BE2C (cell line): ENCODE data around the gene ZSCAN12.
A peak's percentile ranks its signal among the peaks of the same experiment; 100 is the strongest.

ENCODE experiments used
- DNase-seq: peaks from one replicate; pipeline ENCODE4 v3.0.0-alpha.2; 2020
- H3K27me3 ChIP-seq: fragments of 250-450 bp; sonication (Bioruptor Pico); 2 replicates; pipeline ENCODE4 v1.5.1; 2020; ENCODE audit warnings: mild to moderate bottlenecking
- H3K36me3 ChIP-seq: fragments of 250-450 bp; sonication (Bioruptor Pico); 2 replicates; pipeline ENCODE4 v1.5.1; 2020; ENCODE audit warnings: mild to moderate bottlenecking
- H3K4me1 ChIP-seq: fragments of 250-450 bp; sonication (Bioruptor Pico); 2 replicates; pipeline ENCODE4 v1.5.1; 2020
- H3K4me3 ChIP-seq: 2 replicates; pipeline ENCODE4 v1.5.1; 2011; ENCODE audit warnings: low read depth, low read length
- H3K9me3 ChIP-seq: fragments of 250-450 bp; sonication (Bioruptor Pico); 2 replicates; pipeline ENCODE4 v1.5.1; 2020
- CTCF ChIP-seq: IDR thresholded peaks from 2 replicates; pipeline ENCODE4 v1.5.1; 2012; ENCODE audit warnings: mild to moderate bottlenecking, low read depth, low read length

ZSCAN12 gene

GRCh38 chr6:28442586-28442985 is 43.0 kb upstream of the ZSCAN12 start:
- Histone ChIP-seq H3K4me3 (peak overlapping the region; percentile 93), H3K27me3 (peaks cover 3% of the 10 kb centered on the region; the same call in 1 of the 2 replicates), H3K9me3 (no peaks in the 10 kb centered on the region; the same call in 1 of the 2 replicates), H3K36me3 (no peaks in the 10 kb centered on the region), H3K4me1 (no peaks in the 10 kb centered on the region)
- DNase-seq: no peak
- TF ChIP-seq CTCF: no peak

- Histone ChIP-seq H3K36me3 (no peaks in the 10 kb centered on the region), H3K4me3 (no peak overlapping the region), H3K27me3 (no peaks in the 10 kb centered on the region), H3K9me3 (no peaks in the 10 kb centered on the region), H3K4me1 (no peaks in the 10 kb centered on the region)
- no peak for DNase-seq
- no peak for TF ChIP-seq CTCF
Observed at GRCh38 chr6:28436404-28436803, 36.9 kb upstream of the ZSCAN12 start.

GRCh38 chr6:28433119-28433518 is 33.6 kb upstream of the ZSCAN12 start:
- DNase-seq: no peak
- H3K9me3 ChIP-seq: no peaks in the 10 kb centered on the region
- no peaks in the 10 kb centered on the region for H3K4me1 ChIP-seq
- no peak for TF ChIP-seq CTCF
- no peak overlapping the region for H3K4me3 ChIP-seq
- H3K36me3 ChIP-seq: no peaks in the 10 kb centered on the region
- no peaks in the 10 kb centered on the region for H3K27me3 ChIP-seq

GRCh38 chr6:28429781-28430180 is 30.2 kb upstream of the ZSCAN12 start:
- no peaks in the 10 kb centered on the region for H3K4me1 ChIP-seq
- no peaks in the 10 kb centered on the region for H3K36me3 ChIP-seq
- no peaks in the 10 kb centered on the region for H3K9me3 ChIP-seq
- no peak overlapping the region for H3K4me3 ChIP-seq
- TF ChIP-seq CTCF: no peak
- no peaks in the 10 kb centered on the region for H3K27me3 ChIP-seq
- no peak for DNase-seq

GRCh38 chr6:28425944-28426541 is 26.5 kb upstream of the ZSCAN12 start:
- no peaks in the 10 kb centered on the region for H3K36me3 ChIP-seq
- DNase-seq: no peak
- no peaks in the 10 kb centered on the region for H3K9me3 ChIP-seq
- H3K4me1 ChIP-seq: no peaks in the 10 kb centered on the region
- no peaks in the 10 kb centered on the region for H3K27me3 ChIP-seq
- no peak overlapping the region for H3K4me3 ChIP-seq
- TF ChIP-seq CTCF: no peak

- DNase-seq: no peak
- Histone ChIP-seq H3K9me3 (no peaks in the 10 kb centered on the region), H3K36me3 (no peaks in the 10 kb centered on the region), H3K4me1 (no peaks in the 10 kb centered on the region), H3K4me3 (no peak overlapping the region), H3K27me3 (no peaks in the 10 kb centered on the region)
- no peak for TF ChIP-seq CTCF
Observed at GRCh38 chr6:28424163-28424562, 24.6 kb upstream of the ZSCAN12 start.
